ENCODE data around the gene PHC3.

DNA sequence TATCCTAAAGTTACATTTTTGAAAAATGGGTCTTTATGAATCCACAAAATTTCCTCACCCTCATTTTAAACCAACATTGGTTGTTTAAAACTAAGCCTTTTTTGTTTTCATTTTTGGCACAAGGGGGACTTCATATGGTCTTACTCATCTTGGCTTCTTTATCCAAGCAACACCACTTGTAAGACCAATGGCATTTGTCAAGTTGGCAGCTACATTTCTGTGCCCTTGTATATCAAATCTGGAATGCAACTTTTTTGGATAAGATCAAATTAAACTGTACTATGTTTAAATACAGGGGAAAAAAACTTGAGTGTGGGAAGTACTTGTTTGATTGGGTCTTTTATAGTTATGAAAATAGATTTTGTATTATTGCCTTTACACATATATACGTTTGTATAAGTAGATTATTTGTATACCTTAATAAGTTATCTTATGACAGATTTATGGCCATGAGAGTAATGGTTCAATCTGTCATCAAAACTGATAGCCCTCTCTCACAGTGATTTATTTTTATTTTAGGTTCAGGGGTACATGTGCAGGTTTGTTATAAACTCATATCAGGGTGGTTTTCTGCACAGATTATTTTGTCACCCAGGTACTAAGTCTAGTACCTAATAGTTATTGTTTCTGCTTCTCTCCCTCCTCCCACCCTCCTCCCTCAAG, 100.3 kb downstream of the PHC3 start:
- TF ChIP-seq EZH2phosphoT487 (IDR thresholded peaks at IDR 0.05; ENCODE audit: insufficient read depth, low read depth) (no peak), EZH2 (IDR thresholded peaks at IDR 0.05; ENCODE audit: insufficient read depth, poor library complexity, severe bottlenecking) (no peak)

Data from GM23248 (cell line).